Endometrium (tissue), 2 donors: ENCODE data around the gene PHF24.
"Not testable (repeated sequence)": the region's sequence is repeated elsewhere in the genome, so short reads cannot be mapped to it uniquely, and the experiment has no call there.

Experiments used
- FAIRE-seq: peaks from 2 replicates; lab custom pipeline; 2012; peaks lifted over from hg19 to GRCh38; lab: Jason Lieb, UNC
- donor health status: control.
- donor health status: control.

The PHF24 gene

GRCh38 chr9:34997379-34997781 lies 39.3 kb downstream of the PHF24 start:
- no peak for FAIRE-seq

- FAIRE-seq, result no peak
Measured at GRCh38 chr9:34998266-34998665, 40.2 kb downstream of the PHF24 start.

DNA sequence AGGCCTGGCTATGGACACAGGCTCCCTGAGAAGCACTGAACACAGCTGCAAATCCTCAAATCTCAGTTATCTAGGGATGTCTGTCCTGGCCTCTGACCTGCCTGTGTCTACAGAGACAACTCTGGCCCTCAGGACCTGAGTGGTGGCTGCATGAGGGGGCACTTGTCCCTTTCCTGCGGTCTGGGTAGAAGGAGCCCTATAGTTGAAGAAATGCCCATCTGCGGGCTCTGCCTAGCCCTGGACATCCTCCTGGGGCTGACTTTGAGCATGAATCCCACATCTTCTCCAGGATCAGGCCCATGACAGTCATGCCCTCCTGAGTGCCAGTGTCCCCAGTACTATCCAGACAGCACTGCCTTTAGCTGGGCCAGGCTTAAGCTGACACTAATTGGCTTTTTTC lies 41.5 kb downstream of the PHF24 start:
- FAIRE-seq, result no peak

- no peak for FAIRE-seq
Measured at GRCh38 chr9:35000535-35001284, 42.6 kb downstream of the PHF24 start.

GRCh38 chr9:35001285-35001677 lies 43.2 kb downstream of the PHF24 start:
- FAIRE-seq, result no peak

DNA sequence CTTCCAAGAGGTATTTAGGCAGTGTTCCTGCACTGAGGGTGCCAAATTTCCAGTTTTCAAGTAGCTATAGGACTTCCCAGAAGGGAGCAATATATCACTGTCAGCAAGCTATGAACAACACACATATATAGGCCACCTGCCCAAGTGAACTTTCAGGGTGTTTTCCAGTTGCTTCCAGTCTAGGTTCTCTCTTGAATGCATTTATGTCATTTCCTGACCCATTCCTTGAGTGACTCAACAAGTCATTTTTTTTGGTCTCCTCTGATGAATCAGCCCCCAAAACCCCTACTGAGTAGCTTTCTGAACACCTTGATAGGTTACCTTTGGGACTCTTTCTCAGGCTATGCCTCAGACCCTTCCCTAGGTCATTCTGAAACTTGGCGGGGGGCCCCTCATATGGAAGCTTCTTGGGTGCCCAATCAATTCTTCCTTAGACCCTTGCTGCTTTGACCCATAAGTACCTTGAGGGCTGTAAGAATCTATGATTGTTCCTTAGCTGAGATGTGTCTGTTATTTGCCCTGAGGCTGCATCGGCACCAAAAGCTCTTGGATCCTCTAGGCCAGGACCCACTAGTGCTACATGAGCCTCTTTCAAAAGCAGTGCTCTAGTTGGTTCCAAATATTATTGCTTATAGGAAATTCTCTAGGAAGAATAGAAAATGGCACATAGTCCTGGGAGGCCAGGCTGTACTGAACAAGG lies 43.9 kb downstream of the PHF24 start:
- FAIRE-seq, result no peak

- FAIRE-seq, result no peak
Measured at GRCh38 chr9:35002623-35003022, 44.5 kb downstream of the PHF24 start.

GRCh38 chr9:35004299-35004698 lies 46.2 kb downstream of the PHF24 start:
- not testable (repeated sequence) for FAIRE-seq

GRCh38 chr9:35010351-35010958 lies 52.4 kb downstream of the PHF24 start:
- FAIRE-seq, result no peak

- no peak for FAIRE-seq
Measured at GRCh38 chr9:35014517-35014916, 56.4 kb downstream of the PHF24 start.

DNA sequence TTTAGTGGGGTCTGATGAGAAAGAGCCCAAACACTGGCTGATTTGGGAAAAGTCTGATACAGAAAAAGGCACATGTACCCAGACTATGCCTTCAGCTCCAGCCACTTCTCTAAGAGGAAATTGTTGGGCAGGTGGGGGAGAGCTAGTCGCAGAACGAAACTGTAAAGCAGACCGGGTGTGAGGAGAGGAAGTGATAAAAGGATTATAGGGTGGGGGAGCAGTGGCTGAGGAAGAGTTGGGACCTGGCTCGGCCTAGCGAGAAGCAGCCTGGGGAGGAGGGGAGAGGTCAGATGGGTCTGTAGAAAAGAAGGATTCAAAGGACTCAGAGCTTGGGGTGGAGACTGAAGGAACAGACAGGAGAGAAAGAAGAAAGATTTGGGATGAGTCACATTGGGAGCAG lies 65.4 kb downstream of the PHF24 start:
- not testable (repeated sequence) for FAIRE-seq

- no peak for FAIRE-seq
Measured at GRCh38 chr9:35026671-35027070, 68.6 kb downstream of the PHF24 start.

DNA sequence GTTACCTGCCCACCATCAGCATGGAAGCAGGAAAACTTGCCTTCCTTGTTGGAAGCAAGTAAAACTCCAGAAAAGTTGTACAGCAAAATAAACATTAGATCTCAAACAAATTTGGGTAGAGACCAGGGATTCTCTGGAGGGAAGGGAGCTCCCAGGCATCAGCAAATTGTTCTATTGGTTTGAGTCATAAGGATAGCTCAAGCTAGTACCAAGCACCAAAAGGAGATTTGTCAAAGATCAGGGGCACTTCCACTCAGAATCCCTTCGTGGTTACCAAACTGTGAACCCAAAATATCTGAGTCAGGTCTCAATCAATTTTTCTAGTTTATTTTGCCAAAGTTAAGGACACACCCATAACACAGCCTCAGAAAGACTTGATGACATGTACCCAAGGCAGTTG lies 69.3 kb downstream of the PHF24 start:
- no peak for FAIRE-seq

DNA sequence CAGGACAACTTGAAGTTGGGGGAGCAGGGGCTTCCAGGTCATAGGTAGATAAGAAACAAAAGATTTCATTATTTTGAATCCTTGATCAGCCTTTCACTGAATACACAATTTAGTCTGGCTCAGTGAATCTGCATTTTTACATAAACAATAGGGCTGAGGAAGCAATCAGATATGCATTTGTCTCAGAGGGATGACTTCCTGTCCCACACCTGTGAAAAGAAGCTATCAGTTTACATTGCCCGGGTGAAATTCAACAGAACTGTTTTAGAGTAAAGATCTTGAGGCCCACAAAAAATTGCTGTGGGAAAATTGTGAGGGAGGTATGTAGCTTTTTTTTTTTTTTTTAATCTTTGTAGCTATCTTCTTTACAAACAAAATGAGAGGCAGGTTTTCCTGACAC lies 69.8 kb downstream of the PHF24 start:
- no peak for FAIRE-seq

GRCh38 chr9:35028341-35028740 lies 70.3 kb downstream of the PHF24 start:
- FAIRE-seq, result no peak

- FAIRE-seq, result no peak
Measured at GRCh38 chr9:35029241-35029640, 71.2 kb downstream of the PHF24 start.

DNA sequence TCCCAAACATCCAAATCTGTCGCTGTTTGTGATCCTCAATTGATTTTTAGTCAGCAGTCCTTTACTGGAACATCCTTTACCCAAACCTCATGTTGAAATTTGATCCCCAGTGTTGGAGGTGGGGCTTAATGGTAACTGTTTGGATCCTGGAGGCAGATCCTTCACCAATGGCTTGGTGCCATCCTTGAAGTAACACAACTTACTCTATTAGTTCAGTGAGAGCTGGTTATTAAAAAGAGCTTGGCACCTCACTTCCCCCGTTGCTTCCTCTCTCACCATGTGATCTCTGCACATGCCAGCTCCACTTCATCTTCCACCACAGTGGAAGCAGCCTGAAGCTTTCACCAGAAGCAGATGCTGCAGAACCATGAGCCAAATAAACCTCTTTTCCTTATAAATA lies 71.8 kb downstream of the PHF24 start:
- no peak for FAIRE-seq
